Measurements from ENCODE around the gene DIMT1. TPM values are rescaled to one million over a fixed set of nuclear protein-coding genes. Genes with fewer than 3 reads are reported as not detected.

DIMT1 gene
- total and polyA plus RNA-seq, 7 donors, result 8.5 to 28.0 (median 21.1) TPM

- Histone ChIP-seq H3K4me3 (no peak overlapping the region), H3K36me3 (ENCODE audit: insufficient read depth in 1 of 2, low read depth in 1 of 2) (no peaks in the 10 kb centered on the region), H3K27me3 (ENCODE audit: insufficient read depth in 3 of 3, low read length in 2 of 3) (no peaks in the 10 kb centered on the region), H3K27ac (no peak overlapping the region), H3K9me3 (no peaks in the 10 kb centered on the region), H3K4me1 (no peaks in the 10 kb centered on the region)
- 0 to 13% (median 0%) methylated on average over 1 of the region's 1 CpG for WGBS, 3 donors
- DNase-seq (no peak), ATAC-seq (no peak)
- intact Hi-C loops (cut with DNase I), result no loop called here
- TF ChIP-seq, protein P1, sequence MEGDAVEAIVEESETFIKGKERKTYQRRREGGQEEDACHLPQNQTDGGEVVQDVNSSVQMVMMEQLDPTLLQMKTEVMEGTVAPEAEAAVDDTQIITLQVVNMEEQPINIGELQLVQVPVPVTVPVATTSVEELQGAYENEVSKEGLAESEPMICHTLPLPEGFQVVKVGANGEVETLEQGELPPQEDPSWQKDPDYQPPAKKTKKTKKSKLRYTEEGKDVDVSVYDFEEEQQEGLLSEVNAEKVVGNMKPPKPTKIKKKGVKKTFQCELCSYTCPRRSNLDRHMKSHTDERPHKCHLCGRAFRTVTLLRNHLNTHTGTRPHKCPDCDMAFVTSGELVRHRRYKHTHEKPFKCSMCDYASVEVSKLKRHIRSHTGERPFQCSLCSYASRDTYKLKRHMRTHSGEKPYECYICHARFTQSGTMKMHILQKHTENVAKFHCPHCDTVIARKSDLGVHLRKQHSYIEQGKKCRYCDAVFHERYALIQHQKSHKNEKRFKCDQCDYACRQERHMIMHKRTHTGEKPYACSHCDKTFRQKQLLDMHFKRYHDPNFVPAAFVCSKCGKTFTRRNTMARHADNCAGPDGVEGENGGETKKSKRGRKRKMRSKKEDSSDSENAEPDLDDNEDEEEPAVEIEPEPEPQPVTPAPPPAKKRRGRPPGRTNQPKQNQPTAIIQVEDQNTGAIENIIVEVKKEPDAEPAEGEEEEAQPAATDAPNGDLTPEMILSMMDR (IDR thresholded peaks at IDR 0.05), result peak; percentile 23
Measured at GRCh38 chr5:62340392-62340791, 63.3 kb downstream of the DIMT1 start.

Other genes with a start within 250 kb of the DIMT1 start
- gene KIF2A, start 97.7 kb downstream of the DIMT1 start, total RNA-seq, result 10 to 100 TPM in 1 of 4 donors, 1 to 10 TPM in 3; 7.5 to 10.6 (median 8.9) TPM
- gene KIF2A, start 97.7 kb downstream of the DIMT1 start, polyA plus RNA-seq, result 1 to 10 TPM; 1.4 to 9.2 (median 4.5) TPM
- gene IPO11, start 8.9 kb upstream of the DIMT1 start, total RNA-seq, result 10 to 100 TPM; 20.9 to 25.4 (median 22.0) TPM
- gene IPO11, start 8.9 kb upstream of the DIMT1 start, polyA plus RNA-seq, result 10 to 100 TPM in 2 of 3 donors, 1 to 10 TPM in 1; 9.1 to 22.9 (median 17.0) TPM
- 1 to 10 TPM in 1 of 4 donors, under 1 TPM in 3; 0.32 to 1.6 (median 0.77) TPM for gene LRRC70, start 174.9 kb upstream of the DIMT1 start, total RNA-seq
- gene LRRC70, start 174.9 kb upstream of the DIMT1 start, polyA plus RNA-seq, result under 1 TPM; 0.17 to 0.89 (median 0.45) TPM

Measured in psoas muscle (tissue), 8 donors.